ENCODE measurements around the gene SLIT3. TPM values are rescaled to one million over a fixed set of nuclear protein-coding genes. Genes with fewer than 3 reads are reported as not detected.

Gene SLIT3
- total and polyA plus RNA-seq, 9 of the 15 experiments (the other 6 are each of a cell fraction or from before 2014, with no cell fraction given): 0.01 to 0.04 TPM; not detected in 7

DNA sequence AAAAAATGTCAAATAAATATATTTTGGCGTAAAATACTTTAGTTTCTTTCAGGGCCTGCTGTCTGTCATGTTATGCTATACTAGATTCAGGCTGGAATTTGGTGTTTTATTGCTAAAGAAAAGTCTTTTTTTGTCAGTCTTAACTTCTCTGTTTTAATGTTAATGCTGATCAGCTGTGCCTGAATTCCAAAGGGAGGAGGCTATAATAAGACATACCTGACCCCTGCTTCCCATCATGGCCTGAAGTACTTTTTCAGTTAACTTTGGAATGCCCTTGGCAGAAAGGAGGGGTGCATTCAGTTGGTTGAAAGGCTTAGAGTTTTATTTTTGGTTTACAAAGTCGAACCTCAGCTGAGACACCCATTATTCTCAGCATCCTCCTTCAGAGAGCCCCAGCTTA, 663.7 kb downstream of the SLIT3 start:
- Histone ChIP-seq H2AFZ (ENCODE audit: low read depth, low read length) (no peak overlapping the region), H4K20me1 (replicated peaks; ENCODE audit: control insufficient read depth, insufficient read depth, low read length) (no peaks in the 10 kb centered on the region), H3K27ac (ENCODE audit: extremely low read depth, low read depth, low read length) (no peak overlapping the region), H3K27me3 (ENCODE audit: control insufficient read depth in 2 of 2, insufficient read depth in 2 of 2, low read length in 2 of 2) (no peaks in the 10 kb centered on the region), H3K4me3 (no peak overlapping the region), H3K79me2 (ENCODE audit: control insufficient read depth, insufficient read depth, low read length) (no peaks in the 10 kb centered on the region), H3K4me2 (ENCODE audit: insufficient read depth, low read length) (no peak overlapping the region), H3K4me1 (replicated peaks in 1 of 2; ENCODE audit: control insufficient read depth in 2 of 2, insufficient read depth in 2 of 2, low read length in 2 of 2) (no peaks in the 10 kb centered on the region), H3K9ac (ENCODE audit: insufficient read depth in 1 of 2, low read depth in 2 of 2, low read length in 2 of 2) (no peak overlapping the region), H3K9me3 (replicated peaks; ENCODE audit: control insufficient read depth, insufficient read depth, low read depth, low read length) (no peaks in the 10 kb centered on the region), H3K9me1 (ENCODE audit: control insufficient read depth, insufficient read depth, low read length) (no peaks in the 10 kb centered on the region), H3K36me3 (ENCODE audit: control insufficient read depth, insufficient read depth, low read length) (no peaks in the 10 kb centered on the region)
- DNase-seq (ENCODE audit: extremely low read depth in 1 of 4, low spot score in 3 of 4) (no peak), FAIRE-seq (no peak), ATAC-seq (no peak)
- WGBS (ENCODE audit: insufficient coverage, low coverage, missing lambda C conversion rate): 4% methylated on average over 2 of the region's 2 CpGs
- intact Hi-C loops (cut with micrococcal nuclease) (no loop called here), in situ Hi-C loops (cut with MboI) (no loop called here)
- POLR2A ChIA-PET: no interaction called here
- CTCF ChIA-PET (ENCODE audit: low intra/inter-chr PET ratio): no interaction called here
- BruUV-seq (replicated peaks): no TSS peak
- TF ChIP-seq ASH1L (IDR thresholded peaks at IDR 0.05; ENCODE audit: borderline replicate concordance, low read depth, partially characterized antibody): no peak
- TF ChIP-seq ZFX (CRISPR knock-in tag; IDR thresholded peaks at IDR 0.05): no peak
- TF ChIP-seq FOXJ3 (CRISPR knock-in tag; IDR thresholded peaks at IDR 0.05): no peak
- no peak for TF ChIP-seq ZNF311 (CRISPR knock-in tag; IDR thresholded peaks at IDR 0.05)
- TF ChIP-seq TAF15 (IDR thresholded peaks at IDR 0.05; ENCODE audit: low read depth, low read length): no peak
- TF ChIP-seq ZSCAN29 (IDR thresholded peaks at IDR 0.05): no peak
- TF ChIP-seq, protein P1, sequence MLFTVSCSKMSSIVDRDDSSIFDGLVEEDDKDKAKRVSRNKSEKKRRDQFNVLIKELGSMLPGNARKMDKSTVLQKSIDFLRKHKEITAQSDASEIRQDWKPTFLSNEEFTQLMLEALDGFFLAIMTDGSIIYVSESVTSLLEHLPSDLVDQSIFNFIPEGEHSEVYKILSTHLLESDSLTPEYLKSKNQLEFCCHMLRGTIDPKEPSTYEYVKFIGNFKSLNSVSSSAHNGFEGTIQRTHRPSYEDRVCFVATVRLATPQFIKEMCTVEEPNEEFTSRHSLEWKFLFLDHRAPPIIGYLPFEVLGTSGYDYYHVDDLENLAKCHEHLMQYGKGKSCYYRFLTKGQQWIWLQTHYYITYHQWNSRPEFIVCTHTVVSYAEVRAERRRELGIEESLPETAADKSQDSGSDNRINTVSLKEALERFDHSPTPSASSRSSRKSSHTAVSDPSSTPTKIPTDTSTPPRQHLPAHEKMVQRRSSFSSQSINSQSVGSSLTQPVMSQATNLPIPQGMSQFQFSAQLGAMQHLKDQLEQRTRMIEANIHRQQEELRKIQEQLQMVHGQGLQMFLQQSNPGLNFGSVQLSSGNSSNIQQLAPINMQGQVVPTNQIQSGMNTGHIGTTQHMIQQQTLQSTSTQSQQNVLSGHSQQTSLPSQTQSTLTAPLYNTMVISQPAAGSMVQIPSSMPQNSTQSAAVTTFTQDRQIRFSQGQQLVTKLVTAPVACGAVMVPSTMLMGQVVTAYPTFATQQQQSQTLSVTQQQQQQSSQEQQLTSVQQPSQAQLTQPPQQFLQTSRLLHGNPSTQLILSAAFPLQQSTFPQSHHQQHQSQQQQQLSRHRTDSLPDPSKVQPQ (CRISPR knock-in tag; IDR thresholded peaks at IDR 0.05; ENCODE audit: borderline replicate concordance): no peak
- TF ChIP-seq ZNF143 (CRISPR knock-in tag; IDR thresholded peaks at IDR 0.05): no peak
- TF ChIP-seq SMARCA4 (IDR thresholded peaks at IDR 0.05): no peak
- no peak for TF ChIP-seq MYNN (IDR thresholded peaks at IDR 0.05)
- no peak for TF ChIP-seq MYNN (CRISPR knock-in tag; IDR thresholded peaks at IDR 0.05)
- no peak for TF ChIP-seq POLR2B (IDR thresholded peaks at IDR 0.05; ENCODE audit: low read depth, partially characterized antibody)
- TF ChIP-seq, protein P2, sequence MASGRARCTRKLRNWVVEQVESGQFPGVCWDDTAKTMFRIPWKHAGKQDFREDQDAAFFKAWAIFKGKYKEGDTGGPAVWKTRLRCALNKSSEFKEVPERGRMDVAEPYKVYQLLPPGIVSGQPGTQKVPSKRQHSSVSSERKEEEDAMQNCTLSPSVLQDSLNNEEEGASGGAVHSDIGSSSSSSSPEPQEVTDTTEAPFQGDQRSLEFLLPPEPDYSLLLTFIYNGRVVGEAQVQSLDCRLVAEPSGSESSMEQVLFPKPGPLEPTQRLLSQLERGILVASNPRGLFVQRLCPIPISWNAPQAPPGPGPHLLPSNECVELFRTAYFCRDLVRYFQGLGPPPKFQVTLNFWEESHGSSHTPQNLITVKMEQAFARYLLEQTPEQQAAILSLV (tag; IDR thresholded peaks at IDR 0.05): no peak
- no peak for TF ChIP-seq JUND (IDR thresholded peaks at IDR 0.05; ENCODE audit: borderline replicate concordance, low read depth, low read length)
- TF ChIP-seq JUND (tag; IDR thresholded peaks at IDR 0.05; ENCODE audit: borderline replicate concordance, low read depth, low read length): no peak
- no peak for TF ChIP-seq NCOA4 (IDR thresholded peaks at IDR 0.05; ENCODE audit: partially characterized antibody)
- no peak for TF ChIP-seq KLF10 (CRISPR knock-in tag; IDR thresholded peaks at IDR 0.05)
- TF ChIP-seq ZNF224 (CRISPR knock-in tag; IDR thresholded peaks at IDR 0.05): no peak
- TF ChIP-seq ZNF124 (CRISPR knock-in tag; IDR thresholded peaks at IDR 0.05): no peak
- no peak for TF ChIP-seq BACH1 (tag; IDR thresholded peaks at IDR 0.05)
- TF ChIP-seq MTA2 (IDR thresholded peaks at IDR 0.05; ENCODE audit: low read depth): no peak
